HEK293T (cell line): ENCODE data around the gene BRMS1.
A peak's percentile ranks its signal among the peaks of the same experiment; 100 is the strongest.
"Not testable (repeated sequence)": the region's sequence is repeated elsewhere in the genome, so short reads cannot be mapped to it uniquely, and the experiment has no call there.

Experiments
- CTCF ChIA-PET: fragments of 350-600 bp; formaldehyde crosslinking; extraction: SDS; loops from one replicate; lab custom pipeline; 2021; ENCODE audit warnings: antibody characterized with exemption, inconsistent platforms; lab: Yijun Ruan, JAX
- POLR2A ChIA-PET: fragments of 350-600 bp; formaldehyde crosslinking; extraction: SDS; loops from one replicate; lab custom pipeline; 2020; ENCODE audit warnings: antibody characterized with exemption, inconsistent platforms; lab: Yijun Ruan, JAX
- DNase-seq: peaks from one replicate; pipeline ENCODE4 v3.0.0; 2012; ENCODE audit warnings: mixed read lengths; ENCODE audit errors: extremely low spot score
- ARNT ChIP-seq: fragments of 450-650 bp; IDR thresholded peaks from 2 replicates; pipeline ENCODE4 v1.6.1; 2017; ENCODE audit warnings: mild to moderate bottlenecking
- BHLHE40 ChIP-seq: fragments of 450-650 bp; IDR thresholded peaks from 2 replicates; pipeline ENCODE4 v1.6.1; 2016; ENCODE audit warnings: mild to moderate bottlenecking, moderate library complexity, borderline replicate concordance
- CTBP1 ChIP-seq: fragments of 450-650 bp; IDR thresholded peaks from 2 replicates; pipeline ENCODE4 v1.6.1; 2016; ENCODE audit warnings: borderline replicate concordance
- ELF4 ChIP-seq: fragments of 450-650 bp; IDR thresholded peaks from 2 replicates; pipeline ENCODE4 v1.6.1; 2017; ENCODE audit warnings: antibody characterized with exemption
- FOXA1 ChIP-seq: fragments of 450-650 bp; IDR thresholded peaks from 2 replicates; pipeline ENCODE4 v1.6.1; 2016; ENCODE audit warnings: mild to moderate bottlenecking
- FOXK2 ChIP-seq: fragments of 450-650 bp; IDR thresholded peaks from 2 replicates; pipeline ENCODE4 v1.6.1; 2016; ENCODE audit warnings: mild to moderate bottlenecking
- FOXM1 ChIP-seq: fragments of 450-650 bp; IDR thresholded peaks from 2 replicates; pipeline ENCODE4 v1.6.1; 2017; ENCODE audit warnings: mild to moderate bottlenecking, borderline replicate concordance
- HDGF ChIP-seq: fragments of 450-650 bp; IDR thresholded peaks from 2 replicates; pipeline ENCODE4 v1.6.1; 2017; ENCODE audit warnings: antibody characterized with exemption, borderline replicate concordance
- L3MBTL2 ChIP-seq: fragments of 450-650 bp; conservative IDR thresholded peaks from 2 replicates; pipeline ENCODE4 v1.6.1; 2016; ENCODE audit warnings: mild to moderate bottlenecking
- LEF1 ChIP-seq: fragments of 450-650 bp; IDR thresholded peaks from 2 replicates; pipeline ENCODE4 v1.6.1; 2017; ENCODE audit warnings: mild to moderate bottlenecking, borderline replicate concordance
- NFRKB ChIP-seq: fragments of 450-650 bp; IDR thresholded peaks from 2 replicates; pipeline ENCODE4 v1.6.1; 2016; ENCODE audit warnings: mild to moderate bottlenecking, moderate library complexity
- PKNOX1 ChIP-seq: fragments of 450-650 bp; IDR thresholded peaks from 2 replicates; pipeline ENCODE4 v1.6.1; 2016
- SP1 ChIP-seq: fragments of 450-650 bp; IDR thresholded peaks from 2 replicates; pipeline ENCODE4 v1.6.1; 2017
- SUZ12 ChIP-seq: fragments of 450-650 bp; IDR thresholded peaks from 2 replicates; pipeline ENCODE4 v1.6.1; 2016; ENCODE audit warnings: mild to moderate bottlenecking
- TARDBP ChIP-seq: fragments of 450-650 bp; IDR thresholded peaks from 2 replicates; pipeline ENCODE4 v1.6.1; 2016
- ZNF384 ChIP-seq: fragments of 450-650 bp; IDR thresholded peaks from 2 replicates; pipeline ENCODE4 v1.6.1; 2016

Gene BRMS1

GRCh38 chr11:66344550-66345315 is at the start of gene BRMS1:
Gene BRMS1 (minus strand): TSS chr11:66345104. CDS start chr11:66342234, 2,870 bp downstream.
- TF ChIP-seq ELF4 = peak; percentile 60
- TF ChIP-seq PKNOX1 = no peak
- CTCF ChIA-PET = interaction anchor here (0.6 to 1.9 kb wide), 2 partner anchors 23 to 33 kb away, joined by 3 to 4 read pairs; no protein-coding TSS in a partner anchor

GRCh38 chr11:66393954-66394353 is 49.0 kb upstream of the BRMS1 start:
- DNase-seq = no peak
- ChIA-PET POLR2A (interaction anchor here (1.5 kb wide), 1 partner anchor 283 kb away, joined by 3 read pairs; no protein-coding TSS in a partner anchor), CTCF (interaction anchor here (0.7 to 1.1 kb wide), 2 partner anchors 24 to 30 kb away, joined by 3 to 6 read pairs; no protein-coding TSS in a partner anchor)
- no peak for TF ChIP-seq ARNT

More at GRCh38 chr11:66344550-66345315, at the start of gene BRMS1:
- POLR2A ChIA-PET = interaction anchor here (1.0 to 4.4 kb wide), 7 partner anchors 9 to 498 kb away, joined by 3 to 19 read pairs (median 4); partner anchors contain the start of genes RAB1B, RCE1, RIN1 and SLC29A2
- DNase-seq = peak; percentile 93

- TF ChIP-seq FOXM1 = no peak
- no peak for TF ChIP-seq L3MBTL2
- no peak for TF ChIP-seq ELF4
- no peak for TF ChIP-seq CTBP1
- ChIA-PET CTCF (no interaction called here), POLR2A (no interaction called here)
- DNase-seq = no peak
Observed at GRCh38 chr11:66391322-66391721, 46.4 kb upstream of the BRMS1 start.

GRCh38 chr11:66388780-66389386 is 44.0 kb upstream of the BRMS1 start:
- ChIA-PET POLR2A (interaction anchor here (0.9 to 1.5 kb wide), 4 partner anchors 16 to 50 kb away, joined by 3 to 5 read pairs (median 4); partner anchors contain the start of genes MRPL11 and SLC29A2), CTCF (interaction anchor here (0.6 to 1.7 kb wide), 18 partner anchors 9 to 103 kb away, joined by 3 to 9 read pairs (median 3); partner anchors contain the start of gene MRPL11)
- DNase-seq = peak; percentile 61
- TF ChIP-seq LEF1 (no peak), CTBP1 (no peak), PKNOX1 (no peak), FOXM1 (no peak), TARDBP (no peak), ZNF384 (no peak), FOXK2 (no peak), HDGF (no peak), SP1 (no peak), NFRKB (no peak), BHLHE40 (no peak), SUZ12 (no peak), ELF4 (no peak), FOXA1 (no peak), ARNT (no peak)

- TF ChIP-seq FOXK2 (no peak), NFRKB (no peak), PKNOX1 (peak; percentile 85)
- ChIA-PET CTCF (interaction anchor here (0.7 to 3.4 kb wide), 21 partner anchors 9 to 1672 kb away, joined by 3 to 31 read pairs (median 5); partner anchors contain the start of gene MRPL11), POLR2A (interaction anchor here (1.0 to 4.4 kb wide), 5 partner anchors 15 to 252 kb away, joined by 3 to 19 read pairs (median 3); partner anchors contain the start of genes RBM4 and SLC29A2)
- peak; percentile 68 for DNase-seq
Observed at GRCh38 chr11:66386171-66387069, 41.5 kb upstream of the BRMS1 start.

- CTCF ChIA-PET = interaction anchor here (0.7 to 3.4 kb wide), 3 partner anchors 10 to 94 kb away, joined by 3 to 31 read pairs (median 3); no protein-coding TSS in a partner anchor
- not testable (repeated sequence) for DNase-seq
- POLR2A ChIA-PET = interaction anchor here (4.4 kb wide), 1 partner anchor 13 kb away, joined by 19 read pairs; the partner anchor contains the start of gene SLC29A2
Observed at GRCh38 chr11:66384316-66384715, 39.4 kb upstream of the BRMS1 start.

- not testable (repeated sequence) for DNase-seq
- POLR2A ChIA-PET = interaction anchor here (1.3 kb wide), 1 partner anchor 9 kb away, joined by 7 read pairs; the partner anchor contains the start of gene SLC29A2
- CTCF ChIA-PET = interaction anchor here (0.6 to 1.5 kb wide), 2 partner anchors 9 to 50 kb away, joined by 3 to 9 read pairs; no protein-coding TSS in a partner anchor
Observed at GRCh38 chr11:66380264-66380663, 35.4 kb upstream of the BRMS1 start.
